HCT116 (cell line): ENCODE data around the gene ZXDC.

Experiments used
- EGR1 ChIP-seq: IDR thresholded peaks from 2 replicates; pipeline ENCODE4 v1.6.1; 2012; ENCODE audit warnings: low read depth
- EZH2 ChIP-seq: fragments of 200-600 bp; sonication (generic); IDR thresholded peaks from 2 replicates; pipeline ENCODE4 v1.6.1; 2017; ENCODE audit warnings: antibody characterized with exemption, mixed run types
- EZH2phosphoT487 ChIP-seq: fragments of 200-600 bp; IDR thresholded peaks from 2 replicates; pipeline ENCODE4 v1.6.1; 2018; ENCODE audit warnings: antibody characterized with exemption, borderline replicate concordance
- FOSL1 ChIP-seq: IDR thresholded peaks from 2 replicates; pipeline ENCODE4 v1.6.1; 2012; ENCODE audit warnings: low read depth
- JUND ChIP-seq: IDR thresholded peaks from 2 replicates; pipeline ENCODE4 v1.6.1; 2012
- MAX ChIP-seq: IDR thresholded peaks from 2 replicates; pipeline ENCODE4 v1.6.1; 2012
- POLR2A ChIP-seq: IDR thresholded peaks from 2 replicates; pipeline ENCODE4 v1.7.0; 2011; ENCODE audit warnings: borderline replicate concordance; ENCODE audit not compliant: insufficient read depth, insufficient read length; ENCODE audit errors: extremely low read depth
- POLR2AphosphoS5 ChIP-seq: IDR thresholded peaks from 2 replicates; pipeline ENCODE4 v1.6.1; 2011; ENCODE audit warnings: mild to moderate bottlenecking, low read depth, low read length, moderate library complexity
- RAD21 ChIP-seq: IDR thresholded peaks from 2 replicates; pipeline ENCODE4 v1.6.1; 2012; ENCODE audit warnings: low read depth, mild to moderate bottlenecking
- SP1 ChIP-seq: IDR thresholded peaks from 2 replicates; pipeline ENCODE4 v1.6.1; 2012; ENCODE audit warnings: low read depth
- TCF7L2 ChIP-seq: IDR thresholded peaks from 2 replicates; pipeline ENCODE4 v1.7.0; 2011; ENCODE audit warnings: borderline replicate concordance, inconsistent platforms; ENCODE audit not compliant: insufficient read depth, insufficient read length; ENCODE audit errors: extremely low read depth
- YY1 ChIP-seq: IDR thresholded peaks from 2 replicates; pipeline ENCODE4 v1.6.1; 2011; ENCODE audit warnings: low read length, low read depth, moderate library complexity, mild to moderate bottlenecking; ENCODE audit not compliant: insufficient replicate concordance; ENCODE audit errors: extremely low read depth
- TF ChIP-seq, protein P1 (sequence below), 3 experiments: fragments of 200-600 bp in 1 of 3; sonication (generic) in 1 of 3; IDR thresholded peaks in 2 of 3; conservative IDR thresholded peaks in 1 of 3; 2 replicates each; pipeline ENCODE4 v1.5.1; 2012 to 2017; ENCODE audit warnings: low read depth in 2 of 3, low read length in 2 of 3, antibody characterized with exemption in 1 of 3, borderline replicate concordance in 1 of 3, control low read depth in 1 of 3, mild to moderate bottlenecking in 1 of 3, mixed read lengths in 1 of 3, mixed run types in 1 of 3, moderate library complexity in 1 of 3; ENCODE audit not compliant: insufficient read depth in 1 of 3
- TF ChIP-seq, protein P2 (sequence below): IDR thresholded peaks from 2 replicates; pipeline ENCODE4 v1.6.1; 2011; ENCODE audit warnings: mild to moderate bottlenecking, low read length, moderate library complexity; ENCODE audit not compliant: insufficient replicate concordance; ENCODE audit errors: extremely low read depth

- TF ChIP-seq RAD21: no peak
- TF ChIP-seq POLR2A: no peak
- TF ChIP-seq POLR2AphosphoS5: no peak
- TF ChIP-seq, protein P1, sequence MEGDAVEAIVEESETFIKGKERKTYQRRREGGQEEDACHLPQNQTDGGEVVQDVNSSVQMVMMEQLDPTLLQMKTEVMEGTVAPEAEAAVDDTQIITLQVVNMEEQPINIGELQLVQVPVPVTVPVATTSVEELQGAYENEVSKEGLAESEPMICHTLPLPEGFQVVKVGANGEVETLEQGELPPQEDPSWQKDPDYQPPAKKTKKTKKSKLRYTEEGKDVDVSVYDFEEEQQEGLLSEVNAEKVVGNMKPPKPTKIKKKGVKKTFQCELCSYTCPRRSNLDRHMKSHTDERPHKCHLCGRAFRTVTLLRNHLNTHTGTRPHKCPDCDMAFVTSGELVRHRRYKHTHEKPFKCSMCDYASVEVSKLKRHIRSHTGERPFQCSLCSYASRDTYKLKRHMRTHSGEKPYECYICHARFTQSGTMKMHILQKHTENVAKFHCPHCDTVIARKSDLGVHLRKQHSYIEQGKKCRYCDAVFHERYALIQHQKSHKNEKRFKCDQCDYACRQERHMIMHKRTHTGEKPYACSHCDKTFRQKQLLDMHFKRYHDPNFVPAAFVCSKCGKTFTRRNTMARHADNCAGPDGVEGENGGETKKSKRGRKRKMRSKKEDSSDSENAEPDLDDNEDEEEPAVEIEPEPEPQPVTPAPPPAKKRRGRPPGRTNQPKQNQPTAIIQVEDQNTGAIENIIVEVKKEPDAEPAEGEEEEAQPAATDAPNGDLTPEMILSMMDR (IDR thresholded peaks at IDR 0.05 in 2 of 3, conservative IDR thresholded peaks at IDR 0.05 in 1 of 3; ENCODE audit: borderline replicate concordance in 1 of 3, insufficient read depth in 1 of 3, low read depth in 2 of 3, low read length in 2 of 3): no peak
- no peak for TF ChIP-seq MAX
- no peak for TF ChIP-seq EZH2phosphoT487
- TF ChIP-seq SP1: no peak
- no peak for TF ChIP-seq EZH2
- TF ChIP-seq TCF7L2: no peak
- TF ChIP-seq, protein P2, sequence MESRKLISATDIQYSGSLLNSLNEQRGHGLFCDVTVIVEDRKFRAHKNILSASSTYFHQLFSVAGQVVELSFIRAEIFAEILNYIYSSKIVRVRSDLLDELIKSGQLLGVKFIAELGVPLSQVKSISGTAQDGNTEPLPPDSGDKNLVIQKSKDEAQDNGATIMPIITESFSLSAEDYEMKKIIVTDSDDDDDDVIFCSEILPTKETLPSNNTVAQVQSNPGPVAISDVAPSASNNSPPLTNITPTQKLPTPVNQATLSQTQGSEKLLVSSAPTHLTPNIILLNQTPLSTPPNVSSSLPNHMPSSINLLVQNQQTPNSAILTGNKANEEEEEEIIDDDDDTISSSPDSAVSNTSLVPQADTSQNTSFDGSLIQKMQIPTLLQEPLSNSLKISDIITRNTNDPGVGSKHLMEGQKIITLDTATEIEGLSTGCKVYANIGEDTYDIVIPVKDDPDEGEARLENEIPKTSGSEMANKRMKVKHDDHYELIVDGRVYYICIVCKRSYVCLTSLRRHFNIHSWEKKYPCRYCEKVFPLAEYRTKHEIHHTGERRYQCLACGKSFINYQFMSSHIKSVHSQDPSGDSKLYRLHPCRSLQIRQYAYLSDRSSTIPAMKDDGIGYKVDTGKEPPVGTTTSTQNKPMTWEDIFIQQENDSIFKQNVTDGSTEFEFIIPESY: no peak
- no peak for TF ChIP-seq YY1
- no peak for TF ChIP-seq EGR1
- TF ChIP-seq FOSL1: no peak
- TF ChIP-seq JUND: no peak
Measured at GRCh38 chr3:126516152-126516935, 40.7 kb upstream of the ZXDC start.
